Suppressor macrophage (primary cell): ENCODE data around the gene HPS3.
A peak's percentile ranks its signal among the peaks of the same experiment; 100 is the strongest.

ENCODE experiments used
- DNase-seq, 4 experiments: peaks; one replicate each; pipeline ENCODE4 v3.0.0-alpha.2; 2020 to 2022

Gene HPS3

GRCh38 chr3:149120051-149120972, 9.1 kb upstream of the HPS3 start:
- peak; percentile 53 to 87 (median 76) for DNase-seq

DNA sequence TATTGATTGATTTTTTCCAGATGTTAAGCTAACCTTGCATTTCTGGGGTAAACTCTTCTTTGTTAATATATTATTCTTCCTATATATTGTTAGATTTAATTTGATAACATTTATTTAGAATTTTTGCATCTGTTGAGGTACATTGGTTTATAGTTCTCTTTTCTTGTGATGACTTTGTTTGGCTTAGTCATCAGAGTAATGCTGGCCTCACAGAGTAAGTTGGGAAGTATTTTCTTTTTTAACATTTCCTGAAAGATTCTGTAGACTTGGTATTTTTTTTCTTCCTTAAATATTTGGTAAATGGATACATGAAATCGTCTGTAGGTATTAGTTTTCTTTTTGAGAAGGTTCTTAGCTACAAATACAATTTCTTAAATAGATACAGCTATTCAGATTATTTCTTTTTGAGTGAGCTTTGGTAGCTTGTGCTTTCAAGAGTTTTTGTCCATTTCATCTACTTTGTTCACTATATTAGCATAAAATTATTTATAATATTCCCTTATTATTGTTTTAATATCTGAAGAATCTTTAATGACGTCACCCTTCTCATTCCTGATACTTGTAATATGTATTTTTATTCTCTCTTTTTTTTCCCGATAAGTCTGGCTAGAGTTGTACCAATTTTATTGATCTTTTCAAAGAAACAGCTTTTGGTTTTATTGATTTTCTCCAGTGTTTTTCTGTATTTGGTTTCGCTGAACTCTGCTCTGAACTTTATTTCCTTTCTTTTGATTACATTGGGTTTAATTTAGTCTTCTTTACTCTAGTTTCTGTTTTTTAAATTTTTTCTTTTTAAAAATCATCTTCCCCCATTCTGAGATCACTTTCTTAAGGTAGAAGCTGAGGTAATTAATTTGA, 6.5 kb upstream of the HPS3 start:
- DNase-seq = peak in 2 of 4 experiments; percentile 62 to 68

DNA sequence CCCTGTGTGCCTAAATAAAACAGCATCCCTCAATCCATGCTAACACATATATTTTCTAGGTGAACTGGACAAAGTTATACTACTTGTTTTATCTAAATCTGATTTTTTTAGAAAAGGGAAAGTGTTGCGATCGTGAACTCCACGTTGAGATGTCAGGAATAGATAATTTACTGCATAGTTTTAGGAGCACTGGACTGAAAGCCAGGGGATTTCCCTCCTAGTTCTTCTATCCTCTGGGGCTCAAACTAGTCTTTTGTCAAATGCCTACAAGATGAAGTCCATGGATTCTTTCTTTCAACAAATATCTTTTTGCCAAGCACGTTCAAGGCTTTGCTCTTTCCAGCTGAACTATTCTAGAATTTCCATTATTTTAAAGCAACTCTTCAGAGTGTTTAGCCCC, 617 bp upstream of the HPS3 start:
- DNase-seq = peak; percentile 23 to 38 (median 32)

- no peak for DNase-seq
Measured at GRCh38 chr3:149131589-149131988, 2.2 kb downstream of the HPS3 start.

DNA sequence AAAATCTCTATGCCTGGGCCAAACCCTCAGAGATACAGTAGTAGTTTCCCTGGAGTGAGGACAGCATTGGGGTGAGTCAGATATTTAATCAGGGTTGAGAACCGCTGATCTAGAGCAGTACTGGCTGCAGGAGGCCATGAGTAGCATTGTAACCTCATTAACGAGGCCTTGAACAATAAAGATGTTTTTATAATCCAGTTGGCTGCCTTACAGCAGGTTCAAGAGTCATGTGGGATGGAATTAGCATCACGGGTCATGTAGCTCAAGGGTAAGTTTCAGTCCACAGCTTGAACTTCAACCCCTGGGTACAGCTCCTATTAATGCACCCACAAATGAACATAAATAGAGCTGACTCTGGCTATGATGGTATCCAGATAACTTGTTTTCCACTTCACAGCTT, 5.1 kb downstream of the HPS3 start:
- no peak for DNase-seq

GRCh38 chr3:149142682-149143081, 13.2 kb downstream of the HPS3 start:
- DNase-seq = peak in 3 of 4 experiments; percentile 16 to 66 (median 51)

DNA sequence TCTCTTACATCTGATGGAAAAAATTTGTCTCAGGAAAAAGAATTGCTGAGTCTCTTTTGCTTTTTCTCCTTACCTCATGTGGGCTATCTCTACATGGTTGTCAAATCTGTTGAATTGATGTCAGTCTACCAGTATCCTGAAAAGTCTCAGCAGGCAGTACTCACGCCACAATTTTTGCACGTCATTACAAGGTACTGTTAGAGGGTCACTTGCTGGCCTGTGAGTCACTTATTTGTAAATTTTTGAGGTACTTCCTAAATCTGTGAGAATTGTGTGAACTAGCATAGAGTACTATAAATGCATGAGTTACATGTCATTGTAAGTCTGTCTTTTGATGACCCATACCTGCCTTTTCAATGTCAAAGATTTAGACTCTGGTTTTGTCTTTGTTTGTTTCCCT, 15.9 kb downstream of the HPS3 start:
- peak; percentile 84 to 99 (median 93) for DNase-seq

DNA sequence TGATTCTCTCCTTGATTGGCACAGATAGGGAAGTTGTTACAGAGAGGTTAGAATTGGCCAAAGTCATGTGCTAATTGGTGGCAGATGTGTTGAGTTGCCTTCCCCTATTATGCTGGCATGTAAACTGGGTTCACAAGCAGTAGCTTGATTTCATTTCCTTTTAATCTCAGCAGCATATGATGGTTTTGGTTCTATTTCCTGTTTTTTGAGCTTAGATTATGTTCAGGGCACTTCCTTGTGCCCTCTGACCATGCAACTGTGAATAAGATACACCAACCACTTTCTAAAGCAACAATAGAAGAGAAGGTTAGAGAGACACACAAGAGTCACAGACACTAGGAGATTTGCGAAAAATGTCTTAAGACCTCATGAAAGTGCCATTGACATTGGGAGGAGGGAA, 16.5 kb downstream of the HPS3 start:
- peak; percentile 79 to 97 (median 89) for DNase-seq

DNA sequence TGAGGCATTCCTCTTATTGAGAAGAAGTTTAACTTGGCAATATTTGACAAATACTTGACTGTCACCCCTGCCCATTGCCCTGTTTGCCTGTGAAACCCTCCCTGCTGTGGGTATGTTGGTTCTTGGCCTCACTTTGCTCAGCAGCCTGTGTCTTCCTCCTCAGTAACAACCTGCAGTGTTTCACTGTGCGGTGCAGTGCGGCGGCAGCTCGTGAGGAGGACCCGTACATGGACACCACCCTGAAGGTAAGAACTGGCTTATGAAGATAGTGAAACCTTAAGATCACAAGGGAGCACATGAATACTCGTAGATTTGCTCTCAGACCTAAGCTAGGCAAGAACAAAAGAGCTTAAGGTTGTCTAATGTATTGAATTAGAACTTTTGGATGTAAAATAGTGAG, 21.0 kb downstream of the HPS3 start:
- DNase-seq = no peak

- peak; percentile 75 to 90 (median 84) for DNase-seq
Measured at GRCh38 chr3:149151843-149152242, 22.4 kb downstream of the HPS3 start.

GRCh38 chr3:149152420-149152819, 23.0 kb downstream of the HPS3 start:
- peak; percentile 36 to 64 (median 44) for DNase-seq

DNA sequence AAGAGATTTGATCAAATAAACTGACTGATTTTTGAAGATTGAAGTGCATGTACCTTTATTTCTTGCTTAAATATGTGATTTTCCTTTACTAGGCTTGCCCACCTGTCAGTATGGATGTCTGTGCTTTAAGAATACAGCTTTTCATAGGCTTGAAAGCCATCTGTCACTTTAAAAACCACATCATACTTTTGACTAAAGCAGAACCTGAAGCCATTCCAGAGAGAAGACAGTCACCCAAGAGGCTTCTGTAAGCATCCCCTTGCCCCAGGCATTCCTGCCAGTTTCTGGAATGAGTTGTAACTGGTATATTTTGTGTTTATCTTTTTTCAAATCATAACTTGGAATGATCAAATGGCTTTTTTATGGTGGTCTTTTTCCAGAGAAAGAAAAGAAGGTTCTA, 24.0 kb downstream of the HPS3 start:
- peak in 1 of 4 experiments; percentile 6 for DNase-seq

DNA sequence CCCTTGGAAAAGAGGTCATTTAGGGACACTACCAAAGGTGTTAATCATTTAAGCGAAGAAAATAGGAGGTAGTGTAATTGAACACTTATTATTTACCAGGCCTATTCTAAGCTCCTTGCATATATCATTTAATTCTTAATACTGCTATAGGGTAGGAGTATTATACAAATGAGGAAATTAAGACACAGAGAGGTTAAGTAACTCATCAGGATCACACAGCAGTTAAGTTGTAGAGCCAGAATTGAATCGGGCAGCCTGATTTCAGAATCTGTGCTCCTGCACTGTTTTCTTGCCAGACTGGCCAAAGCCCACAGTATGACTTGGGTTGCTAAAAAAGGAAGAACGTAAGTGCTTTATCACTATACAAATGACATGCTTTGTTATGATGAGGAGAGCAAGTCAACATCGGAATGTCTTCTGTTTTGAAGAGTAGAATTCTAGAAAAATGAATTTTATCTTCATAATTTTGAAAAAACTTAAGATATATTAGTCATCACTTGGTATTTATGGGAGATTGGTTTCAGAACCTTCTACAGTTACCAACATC, 31.4 kb downstream of the HPS3 start:
- DNase-seq = no peak

DNA sequence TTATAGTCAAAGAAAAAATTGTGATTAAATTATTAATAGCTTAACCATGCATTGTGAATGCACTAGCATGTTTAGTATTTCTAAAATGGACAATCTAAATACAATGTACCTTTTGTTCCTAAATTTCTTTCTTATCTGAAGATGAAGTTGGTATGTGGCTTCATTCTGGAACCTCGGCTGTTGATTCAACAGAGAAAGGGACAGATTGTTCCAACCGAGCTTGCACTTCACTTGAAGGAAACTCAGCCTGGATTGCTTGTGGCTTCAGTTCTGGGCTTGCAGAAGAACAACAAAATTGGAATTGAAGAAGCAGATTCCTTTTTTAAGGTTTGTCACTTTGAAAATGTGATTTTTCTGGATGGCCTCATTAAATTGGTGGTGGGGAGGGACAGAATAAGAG, 32.6 kb downstream of the HPS3 start:
- no peak for DNase-seq

- DNase-seq = peak; percentile 41 to 65 (median 46)
Measured at GRCh38 chr3:149163066-149163465, 33.6 kb downstream of the HPS3 start.

GRCh38 chr3:149167898-149168297, 38.5 kb downstream of the HPS3 start:
- DNase-seq = no peak

GRCh38 chr3:149170672-149171071, 41.2 kb downstream of the HPS3 start:
- no peak for DNase-seq

DNA sequence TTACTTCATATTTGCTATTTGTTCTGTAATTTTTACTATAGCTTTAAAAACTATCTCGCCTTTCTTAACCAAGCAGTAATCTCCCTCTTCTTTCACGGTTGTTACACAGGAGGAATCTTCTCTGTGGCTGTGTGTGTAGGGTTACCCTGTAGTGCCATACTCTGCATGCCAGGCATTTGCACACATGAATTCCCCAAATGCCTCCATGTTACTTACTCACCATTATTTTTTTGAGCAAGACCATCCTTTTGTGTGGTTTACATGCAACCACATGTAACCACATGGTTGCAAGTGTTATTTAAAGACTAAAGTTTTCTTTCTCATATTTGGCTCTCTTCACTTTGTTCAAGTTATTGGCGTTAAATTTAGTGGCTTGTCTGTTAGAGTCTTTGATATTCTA, 45.5 kb downstream of the HPS3 start:
- DNase-seq = no peak

- no peak for DNase-seq
Measured at GRCh38 chr3:149177122-149177521, 47.7 kb downstream of the HPS3 start.

GRCh38 chr3:149179220-149179619, 49.8 kb downstream of the HPS3 start:
- peak in 2 of 4 experiments; percentile 10 to 18 for DNase-seq

DNA sequence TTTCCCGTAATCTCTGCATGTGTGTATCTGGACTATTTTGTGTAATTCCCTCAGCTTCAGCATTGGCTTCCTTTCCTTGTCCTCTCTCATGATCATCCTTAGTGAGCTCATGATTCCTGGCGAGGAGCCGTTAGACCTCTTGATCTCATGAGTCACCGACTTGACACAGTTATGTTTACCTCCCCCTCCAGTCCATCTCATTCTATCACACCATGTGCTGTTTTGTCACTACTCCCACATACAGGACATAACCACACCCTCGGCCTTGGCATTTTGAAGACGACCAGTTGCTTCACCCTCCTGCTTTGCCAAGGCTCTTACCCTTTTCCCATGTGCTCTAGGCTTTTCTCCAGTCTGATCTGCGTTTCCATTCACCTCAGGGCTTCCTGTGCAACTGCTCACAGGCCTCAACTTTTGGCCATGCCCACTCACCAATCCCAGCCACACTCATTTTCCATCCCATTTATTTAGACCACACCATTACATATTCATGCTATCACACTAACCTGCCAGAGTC, 50.7 kb downstream of the HPS3 start:
- DNase-seq = peak; percentile 82 to 97 (median 88)

DNA sequence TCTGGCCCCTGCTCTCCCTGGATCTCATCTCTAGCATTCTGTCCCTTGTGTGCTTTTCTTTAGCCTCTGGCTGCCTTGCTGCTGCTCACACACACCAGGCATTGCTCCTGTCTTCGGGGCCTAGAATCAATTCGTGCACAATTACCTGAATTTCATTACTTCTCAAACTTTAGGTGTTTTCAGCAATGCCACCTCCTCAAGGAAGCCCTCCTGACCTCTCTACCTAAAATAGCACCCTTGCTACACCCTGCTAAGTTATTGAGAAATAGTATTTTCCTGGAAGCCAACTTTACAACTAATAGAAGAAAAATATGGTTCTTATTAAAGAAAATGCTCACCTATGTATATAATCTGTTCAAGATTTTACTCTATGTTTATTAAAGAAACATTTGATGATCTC, 51.7 kb downstream of the HPS3 start:
- peak in 1 of 4 experiments; percentile 12 for DNase-seq

DNA sequence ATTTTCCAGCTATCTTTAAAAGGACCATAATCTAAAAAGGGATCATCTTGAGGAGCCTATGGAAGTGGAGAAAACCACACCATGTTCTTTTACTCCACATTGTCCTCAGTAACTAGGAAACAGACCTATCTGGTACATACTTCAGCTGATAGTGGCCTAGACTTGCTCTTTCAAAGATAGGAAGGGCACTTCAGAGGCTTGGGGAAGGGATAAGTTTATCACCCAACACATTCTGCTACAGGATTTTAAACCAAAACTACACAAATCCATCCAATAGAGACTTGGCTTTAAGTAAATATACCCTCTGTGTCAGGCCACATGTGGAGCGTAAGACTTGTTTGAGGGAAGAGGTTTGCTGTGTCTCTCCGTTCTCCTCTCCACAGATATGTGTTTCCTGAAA, 56.8 kb downstream of the HPS3 start:
- DNase-seq = no peak
